Type B pancreatic cell (in vitro differentiated cells): ENCODE results near the gene LPGAT1. TPM values are rescaled to one million over a fixed set of nuclear protein-coding genes. Genes with fewer than 3 reads are reported as not detected.

Experiments
- DNase-seq: peaks from one replicate; pipeline ENCODE4 v3.0.0; 2021; ENCODE audit warnings: mixed read lengths; ENCODE audit not compliant: unreplicated experiment; ENCODE audit errors: extremely low spot score
- H3K27ac Mint-ChIP-seq: 2 replicates; pipeline ENCODE4 v1.8.0; 2021; ENCODE audit warnings: mild to moderate bottlenecking, mixed read lengths
- H3K27me3 Mint-ChIP-seq: 2 replicates; pipeline ENCODE4 v1.8.0; 2021; ENCODE audit warnings: mixed read lengths
- H3K36me3 Mint-ChIP-seq: 2 replicates; pipeline ENCODE4 v1.8.0; 2021; ENCODE audit warnings: mixed read lengths
- H3K4me1 Mint-ChIP-seq: one replicate; pipeline ENCODE4 v1.8.0; 2021; ENCODE audit warnings: mixed read lengths; ENCODE audit not compliant: unreplicated experiment
- H3K4me3 Mint-ChIP-seq: 2 replicates; pipeline ENCODE4 v1.8.0; 2021; ENCODE audit warnings: mild to moderate bottlenecking, mixed read lengths
- H3K9me3 Mint-ChIP-seq: 2 replicates; pipeline ENCODE4 v1.8.0; 2021; ENCODE audit warnings: mixed read lengths
- total RNA-seq: library from RNA; stranded (reverse); gene quantifications from 2 replicates; pipeline ENCODE4 v1.2.1, GENCODE V29; 2021; ENCODE audit warnings: low replicate concordance
- TF ChIP-seq, protein P1 (sequence below): fragments of 200-600 bp; sonication (generic); conservative IDR thresholded peaks from 2 replicates; pipeline ENCODE4 v1.5.0; 2021; ENCODE audit warnings: antibody characterized with exemption, mild to moderate bottlenecking

The LPGAT1 gene
- total RNA-seq, 1 donor from 2014 or later: 31.3 TPM

DNA sequence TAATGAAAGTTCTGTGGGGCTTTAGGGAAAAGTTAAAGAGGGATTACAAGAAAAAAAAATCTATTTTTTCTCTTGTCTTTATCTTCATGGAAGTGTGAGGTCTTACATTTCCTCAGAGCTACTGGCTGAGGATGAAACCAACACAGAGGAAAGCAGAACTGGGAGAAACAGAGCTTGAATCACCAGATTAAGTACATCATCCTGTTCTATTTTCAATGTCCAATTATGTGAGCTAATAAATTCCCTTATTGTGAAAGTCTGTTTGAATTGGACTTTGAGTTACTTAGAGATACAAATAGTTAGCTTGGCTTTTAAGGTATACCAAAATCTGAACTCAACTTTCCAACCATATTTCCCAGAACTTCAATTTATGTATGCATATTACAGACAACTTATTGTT is 69.2 kb downstream of the LPGAT1 start:
- DNase-seq: no peak
- H3K36me3 Mint-ChIP-seq: peaks cover 17% of the 10 kb centered on the region
- no peaks in the 10 kb centered on the region for H3K9me3 Mint-ChIP-seq
- TF ChIP-seq, protein P1, sequence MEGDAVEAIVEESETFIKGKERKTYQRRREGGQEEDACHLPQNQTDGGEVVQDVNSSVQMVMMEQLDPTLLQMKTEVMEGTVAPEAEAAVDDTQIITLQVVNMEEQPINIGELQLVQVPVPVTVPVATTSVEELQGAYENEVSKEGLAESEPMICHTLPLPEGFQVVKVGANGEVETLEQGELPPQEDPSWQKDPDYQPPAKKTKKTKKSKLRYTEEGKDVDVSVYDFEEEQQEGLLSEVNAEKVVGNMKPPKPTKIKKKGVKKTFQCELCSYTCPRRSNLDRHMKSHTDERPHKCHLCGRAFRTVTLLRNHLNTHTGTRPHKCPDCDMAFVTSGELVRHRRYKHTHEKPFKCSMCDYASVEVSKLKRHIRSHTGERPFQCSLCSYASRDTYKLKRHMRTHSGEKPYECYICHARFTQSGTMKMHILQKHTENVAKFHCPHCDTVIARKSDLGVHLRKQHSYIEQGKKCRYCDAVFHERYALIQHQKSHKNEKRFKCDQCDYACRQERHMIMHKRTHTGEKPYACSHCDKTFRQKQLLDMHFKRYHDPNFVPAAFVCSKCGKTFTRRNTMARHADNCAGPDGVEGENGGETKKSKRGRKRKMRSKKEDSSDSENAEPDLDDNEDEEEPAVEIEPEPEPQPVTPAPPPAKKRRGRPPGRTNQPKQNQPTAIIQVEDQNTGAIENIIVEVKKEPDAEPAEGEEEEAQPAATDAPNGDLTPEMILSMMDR: no peak
- H3K27ac Mint-ChIP-seq: no peak overlapping the region
- no peak overlapping the region for H3K4me3 Mint-ChIP-seq
- H3K27me3 Mint-ChIP-seq: no peaks in the 10 kb centered on the region
- no peaks in the 10 kb centered on the region for H3K4me1 Mint-ChIP-seq

DNA sequence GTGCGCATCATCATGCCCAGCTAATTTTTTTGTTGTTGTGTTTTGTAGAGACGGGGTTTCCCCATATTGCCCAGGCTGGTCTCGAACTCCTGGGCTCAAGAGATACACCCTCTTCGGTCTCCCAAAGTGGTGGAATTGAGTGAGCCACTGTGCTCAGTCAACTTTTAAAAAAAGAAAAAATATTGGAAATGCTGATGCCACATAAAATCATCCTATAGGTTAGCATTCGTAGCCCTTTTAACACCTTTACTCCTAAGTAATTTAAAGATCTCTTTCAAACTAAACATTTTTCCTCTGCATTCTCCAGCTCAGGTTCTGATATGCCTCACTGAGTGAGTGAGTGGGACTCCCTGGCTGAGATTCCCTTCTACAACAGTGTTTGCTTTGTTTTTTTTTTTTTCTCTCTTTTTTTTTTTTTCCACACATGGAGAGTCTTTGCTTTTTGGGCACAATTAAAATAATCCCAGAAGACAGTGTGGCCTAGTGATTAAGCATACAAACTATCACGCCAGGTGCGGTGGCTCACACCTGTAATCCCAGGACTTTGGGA is 74.0 kb downstream of the LPGAT1 start:
- Mint-ChIP-seq H3K9me3 (no peaks in the 10 kb centered on the region), H3K27ac (no peak overlapping the region), H3K4me3 (no peak overlapping the region), H3K4me1 (peaks cover 9% of the 10 kb centered on the region), H3K27me3 (no peaks in the 10 kb centered on the region), H3K36me3 (peaks cover 12% of the 10 kb centered on the region)
- DNase-seq: no peak
- TF ChIP-seq, protein P1: no peak

- Mint-ChIP-seq H3K4me1 (peaks cover 9% of the 10 kb centered on the region), H3K9me3 (no peaks in the 10 kb centered on the region), H3K4me3 (no peak overlapping the region), H3K36me3 (peaks cover 10% of the 10 kb centered on the region), H3K27me3 (no peaks in the 10 kb centered on the region), H3K27ac (no peak overlapping the region)
- TF ChIP-seq, protein P1: no peak
- no peak for DNase-seq
Observed at GRCh38 chr1:211753649-211754251, 76.8 kb downstream of the LPGAT1 start.

DNA sequence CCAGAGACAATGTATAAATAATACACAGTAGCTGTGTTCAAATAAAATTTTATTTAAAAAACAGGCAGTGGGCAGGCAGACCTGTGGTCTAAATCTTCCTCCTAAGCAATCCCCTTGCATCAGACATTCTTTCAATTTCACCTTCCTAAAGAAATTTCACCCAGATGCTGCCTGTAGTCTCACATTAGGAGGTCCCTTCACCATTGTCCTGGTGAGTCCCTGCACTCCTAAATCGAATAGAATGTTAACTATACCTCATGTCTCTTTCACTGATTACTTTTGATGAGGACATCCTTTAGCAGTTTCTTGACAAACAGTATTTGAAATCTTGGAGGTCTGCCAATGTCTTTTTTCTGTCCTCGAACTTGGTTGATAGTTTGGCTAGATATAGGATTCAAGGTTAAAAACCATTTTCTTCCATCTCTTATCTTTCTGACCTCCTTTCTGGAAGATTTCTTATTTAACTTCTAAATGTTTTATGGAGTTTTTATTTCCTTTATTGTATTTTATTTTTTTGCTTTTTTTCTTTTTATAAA is 77.5 kb downstream of the LPGAT1 start:
- no peaks in the 10 kb centered on the region for H3K27me3 Mint-ChIP-seq
- no peak overlapping the region for H3K27ac Mint-ChIP-seq
- peaks cover 10% of the 10 kb centered on the region for H3K36me3 Mint-ChIP-seq
- H3K4me3 Mint-ChIP-seq: no peak overlapping the region
- H3K4me1 Mint-ChIP-seq: peaks cover 9% of the 10 kb centered on the region
- no peak for DNase-seq
- TF ChIP-seq, protein P1: no peak
- H3K9me3 Mint-ChIP-seq: no peaks in the 10 kb centered on the region

- H3K4me3 Mint-ChIP-seq: no peak overlapping the region
- H3K9me3 Mint-ChIP-seq: no peaks in the 10 kb centered on the region
- TF ChIP-seq, protein P1: no peak
- no peak for DNase-seq
- no peak overlapping the region for H3K27ac Mint-ChIP-seq
- H3K36me3 Mint-ChIP-seq: peaks cover 8% of the 10 kb centered on the region
- peaks cover 9% of the 10 kb centered on the region for H3K4me1 Mint-ChIP-seq
- no peaks in the 10 kb centered on the region for H3K27me3 Mint-ChIP-seq
Observed at GRCh38 chr1:211752317-211752716, 78.2 kb downstream of the LPGAT1 start.
